Fibroblast of peridontal ligament (primary cell): ENCODE measurements around the gene ENOX1.

Experiments
- DNase-seq: peaks from one replicate; pipeline ENCODE4 v3.0.0-alpha.2; 2010; ENCODE audit errors: extremely low read depth

ENOX1 gene

DNA sequence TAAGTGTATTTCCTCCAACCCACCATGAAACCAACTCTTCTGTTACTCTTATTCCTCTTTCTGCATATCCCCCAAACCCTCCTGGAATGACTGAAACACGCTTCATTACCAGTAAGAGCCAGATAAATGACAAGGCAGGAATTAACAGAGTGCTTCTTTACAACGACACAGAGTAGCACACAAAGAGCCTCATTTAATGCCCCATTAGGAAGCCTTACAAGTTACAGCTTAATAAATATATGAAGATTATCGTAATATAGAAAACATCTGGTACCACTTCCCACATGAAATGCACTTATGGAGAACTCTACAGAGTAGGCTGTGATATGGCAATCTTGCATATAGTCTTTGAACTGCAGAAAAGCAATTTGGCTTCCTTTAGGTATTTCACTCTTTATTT, 116.8 kb downstream of the ENOX1 start:
- no peak for DNase-seq

DNA sequence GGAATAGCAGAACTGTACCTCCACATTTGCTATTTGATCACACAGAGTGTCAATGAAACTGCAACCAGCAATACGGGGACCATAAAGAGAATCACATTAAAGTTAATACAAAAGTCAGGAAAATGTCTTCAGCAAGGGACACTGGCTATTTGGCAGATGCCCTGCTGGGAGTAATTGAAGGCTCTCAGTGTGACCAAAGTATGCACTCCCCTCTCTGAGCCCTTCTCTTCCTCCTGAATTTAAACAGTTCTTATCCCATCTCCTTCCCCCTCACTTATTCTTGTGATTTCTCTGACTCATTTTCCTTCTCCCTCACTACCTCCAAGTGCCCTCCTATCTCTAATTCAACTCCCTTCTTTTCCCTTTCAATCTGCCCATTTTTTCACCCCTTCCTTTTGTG, 117.7 kb downstream of the ENOX1 start:
- no peak for DNase-seq

DNA sequence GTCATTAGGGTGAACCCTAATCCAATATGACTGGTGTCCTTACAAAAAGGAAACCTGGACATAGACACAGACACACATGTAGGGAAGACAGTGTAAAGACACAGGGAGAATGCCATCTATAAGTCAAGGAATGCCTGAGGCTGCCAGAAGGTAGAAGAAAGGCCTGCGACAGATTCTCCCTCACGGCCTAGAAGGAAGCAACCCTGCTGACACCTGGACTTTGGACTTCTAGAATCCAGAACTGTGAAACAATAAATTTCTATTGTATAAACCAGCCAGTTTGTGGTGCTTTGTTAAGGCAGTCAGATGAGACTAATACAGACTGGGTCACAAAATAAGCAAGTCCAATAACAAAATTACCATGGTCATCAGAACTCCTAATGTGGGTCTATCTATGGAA, 120.4 kb downstream of the ENOX1 start:
- no peak for DNase-seq

DNA sequence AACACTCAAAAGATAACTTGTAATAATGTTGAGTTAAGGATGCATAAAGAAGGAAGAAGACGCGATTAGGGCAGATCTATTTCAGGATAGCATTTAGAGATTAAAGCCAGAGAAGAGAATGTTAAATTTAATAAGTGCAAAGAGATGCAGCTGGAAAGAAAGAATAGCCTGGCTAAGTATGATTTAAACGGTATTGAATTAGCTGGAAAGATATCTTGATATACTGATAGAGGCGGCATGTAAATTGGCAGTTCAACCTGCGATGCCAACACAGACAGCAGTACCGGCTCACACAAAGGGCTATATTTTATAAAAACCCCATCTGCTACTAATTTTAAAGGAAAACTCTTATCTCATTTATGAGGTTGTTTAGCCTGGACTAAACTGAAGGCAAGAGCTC, 121.4 kb downstream of the ENOX1 start:
- no peak for DNase-seq

DNA sequence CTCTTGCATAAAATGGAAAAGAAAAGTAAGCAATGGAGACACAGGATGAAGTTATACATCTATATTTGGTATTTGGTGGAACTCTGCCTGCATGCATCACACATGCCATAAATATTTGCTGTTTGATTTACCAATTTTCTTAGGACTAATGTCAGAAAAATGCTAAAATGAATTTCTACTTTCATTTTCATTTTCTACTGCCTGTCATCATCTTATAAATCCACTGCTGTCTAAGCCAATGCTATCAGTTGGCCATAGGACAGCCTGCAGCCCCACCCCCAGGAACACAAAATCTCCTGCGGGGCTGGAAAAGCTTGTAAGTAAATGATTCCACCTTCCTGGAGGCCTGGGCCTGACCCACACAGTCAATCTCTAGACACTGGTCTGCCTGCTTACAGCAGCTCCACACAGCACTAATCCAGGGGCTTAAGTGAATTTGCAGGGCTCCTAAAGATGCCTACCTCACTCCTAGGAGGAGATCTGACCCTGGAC, 122.0 kb downstream of the ENOX1 start:
- DNase-seq, result peak; percentile 78

DNA sequence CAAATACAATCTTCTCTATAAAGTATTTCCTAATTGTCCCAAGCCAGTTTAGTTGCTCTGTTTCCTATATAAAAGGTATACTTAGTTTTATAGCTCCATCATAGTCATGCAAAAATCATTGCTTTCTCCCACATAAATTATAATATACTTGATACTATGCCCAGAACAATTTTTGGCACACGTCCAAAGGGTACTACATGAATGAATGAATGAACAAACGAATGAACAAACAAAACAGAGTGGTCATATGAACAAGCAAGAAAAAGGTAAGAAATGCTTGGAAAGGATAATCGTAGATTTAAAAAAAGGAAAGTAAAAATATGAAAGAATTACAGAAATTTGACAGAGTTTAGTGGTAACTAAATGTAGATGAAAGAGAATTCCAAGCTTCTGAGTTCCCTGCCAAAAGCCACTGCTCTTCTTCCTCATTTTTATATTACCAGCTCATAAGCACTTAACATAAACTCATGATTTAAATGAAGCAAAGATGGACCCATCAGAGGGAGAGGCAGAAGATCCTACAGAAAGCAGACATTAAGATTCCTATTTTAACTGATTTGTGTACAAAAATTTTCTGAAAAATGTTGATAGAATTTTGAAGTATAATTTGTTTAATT, 123.2 kb downstream of the ENOX1 start:
- peak; percentile 74 for DNase-seq

DNA sequence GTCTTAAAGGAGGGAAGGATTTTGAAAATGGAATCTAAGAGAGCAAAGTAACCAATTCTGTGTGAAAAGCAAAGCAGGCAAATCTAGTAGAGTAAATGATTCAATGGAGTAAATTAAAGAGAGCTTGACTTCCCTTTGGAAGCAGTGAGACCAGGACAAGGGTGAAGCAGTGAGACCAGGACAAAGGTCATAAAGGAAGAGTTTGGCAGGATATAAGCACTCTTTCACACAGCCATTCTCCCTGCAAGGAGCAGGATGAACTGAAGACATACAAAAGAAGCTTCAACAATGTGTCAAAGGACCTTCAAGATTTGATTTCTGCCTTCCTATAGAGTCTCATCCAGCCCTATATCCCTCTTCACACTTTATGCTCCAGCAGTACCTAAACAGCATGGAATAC, 123.8 kb downstream of the ENOX1 start:
- no peak for DNase-seq

DNA sequence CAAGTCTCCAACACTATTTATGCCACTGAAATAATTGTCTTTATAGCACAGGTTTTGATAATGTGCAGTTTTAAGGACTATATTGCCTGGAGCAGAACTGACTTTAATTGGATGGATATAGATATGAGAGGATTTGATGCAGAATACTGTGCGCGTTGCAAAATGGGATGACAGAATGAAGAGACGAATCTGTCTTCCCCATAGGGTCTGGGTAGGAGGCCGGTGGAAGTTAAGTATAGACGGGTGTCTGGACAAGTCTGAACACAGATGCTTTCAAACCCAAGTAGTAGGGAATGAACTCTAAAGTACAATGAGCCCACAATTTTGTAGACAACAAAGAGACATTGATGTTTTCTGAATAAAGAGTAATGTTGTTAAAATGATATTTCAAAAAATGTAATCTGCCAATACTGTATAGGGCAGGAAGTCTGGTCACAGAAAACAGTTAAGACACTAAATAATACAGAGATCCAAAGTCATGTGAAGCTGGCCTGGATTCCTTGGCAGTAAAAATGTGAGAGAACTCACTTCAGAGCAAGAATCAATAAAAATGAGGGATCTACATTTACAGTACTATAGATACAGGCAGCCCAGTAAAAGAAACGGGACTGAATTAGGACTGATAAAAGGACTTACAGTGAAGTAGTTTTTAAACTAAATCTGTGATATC, 125.5 kb downstream of the ENOX1 start:
- DNase-seq, result no peak

DNA sequence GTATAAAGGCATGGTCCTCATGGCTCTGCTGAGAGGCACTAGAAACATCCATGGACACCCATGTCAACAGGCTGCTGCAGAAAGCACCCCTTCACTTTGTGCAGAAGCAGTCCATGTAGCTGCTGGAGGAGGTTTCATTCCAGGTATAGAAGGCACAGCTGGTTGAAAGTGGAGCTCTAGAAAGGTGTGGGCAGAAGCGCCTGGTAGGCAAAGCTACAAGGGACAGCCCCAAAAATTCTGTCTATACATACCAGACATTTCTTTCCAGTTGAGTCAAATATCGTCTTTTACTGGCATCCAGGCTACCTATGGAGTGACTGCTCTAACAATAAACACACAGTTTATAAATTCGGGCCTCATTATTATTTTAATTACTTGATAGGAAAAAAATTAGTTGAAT, 129.3 kb downstream of the ENOX1 start:
- DNase-seq, result no peak

DNA sequence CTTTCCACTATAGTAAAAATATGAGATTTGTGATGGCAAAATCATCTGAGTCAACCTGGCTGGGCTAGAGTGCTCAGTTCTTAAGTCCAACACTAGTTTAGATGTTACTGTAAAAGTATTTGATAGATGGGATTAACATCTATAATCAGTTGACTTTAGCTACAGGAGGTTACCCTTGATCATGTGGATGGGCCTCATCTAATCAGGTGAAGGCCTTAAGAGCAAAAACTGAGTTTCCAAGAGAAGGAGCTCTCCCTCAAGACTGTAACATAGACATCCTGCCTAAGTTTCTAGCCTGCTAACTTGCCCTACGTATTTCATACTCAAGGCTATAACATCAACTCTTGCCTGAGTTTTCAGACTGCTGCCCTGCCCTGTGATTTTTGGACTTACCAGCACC, 132.8 kb downstream of the ENOX1 start:
- no peak for DNase-seq

DNA sequence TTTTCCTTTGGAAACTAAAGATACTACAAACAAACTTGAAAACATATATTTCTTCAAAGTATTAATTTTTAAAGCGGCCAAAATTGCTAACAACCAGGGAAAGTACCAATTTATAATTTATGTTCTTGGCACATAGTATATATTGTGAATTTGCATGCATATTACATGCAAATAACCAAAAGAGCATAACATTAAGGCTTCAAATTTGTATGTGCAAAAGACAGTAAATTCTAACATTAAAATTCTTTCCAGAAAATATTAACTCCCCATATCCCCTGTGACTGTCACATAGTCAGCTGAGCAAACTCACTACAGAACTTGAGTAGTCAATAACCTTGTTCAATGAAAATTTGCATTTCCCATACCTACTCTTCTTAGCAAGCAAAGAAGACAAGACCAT, 133.4 kb downstream of the ENOX1 start:
- no peak for DNase-seq

DNA sequence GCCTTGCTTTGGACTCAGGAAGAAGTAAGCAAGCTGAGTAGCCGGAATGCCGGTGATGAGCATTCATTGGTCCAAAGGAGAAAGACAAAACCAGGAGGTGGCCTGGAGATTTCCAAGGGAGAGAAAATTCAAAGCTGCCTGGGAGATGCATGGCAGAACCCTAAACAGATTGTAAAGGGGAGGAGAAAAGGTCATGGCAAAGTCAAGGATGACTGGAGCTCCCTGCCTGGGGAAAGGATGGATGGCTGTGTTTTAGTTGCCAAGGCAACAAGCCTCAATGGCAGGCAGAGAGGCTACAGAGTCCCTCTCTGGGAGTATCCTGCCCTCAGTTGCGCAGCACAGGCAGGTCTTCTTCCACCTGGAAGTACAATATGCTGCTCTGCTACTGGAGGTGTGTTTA, 134.0 kb downstream of the ENOX1 start:
- DNase-seq, result no peak

DNA sequence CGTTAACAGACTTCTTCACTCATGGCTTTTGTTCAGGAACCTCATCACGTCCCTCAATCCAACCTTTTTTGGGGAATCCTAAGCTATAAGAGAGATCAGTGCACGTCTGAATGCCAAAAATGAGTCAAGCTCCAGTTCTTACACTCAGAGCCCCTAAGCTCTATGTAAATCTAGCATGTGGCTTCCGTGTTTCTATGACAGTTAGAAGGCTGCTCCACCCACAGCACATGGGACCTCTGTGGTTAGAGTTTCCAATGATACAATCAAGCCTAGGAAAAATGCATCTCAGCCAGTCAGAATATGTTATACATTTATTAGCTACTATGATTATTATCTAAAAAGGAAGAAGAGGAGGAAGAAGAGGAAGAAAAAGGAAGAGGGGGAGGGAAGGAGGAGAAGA, 135.9 kb downstream of the ENOX1 start:
- DNase-seq, result no peak

DNA sequence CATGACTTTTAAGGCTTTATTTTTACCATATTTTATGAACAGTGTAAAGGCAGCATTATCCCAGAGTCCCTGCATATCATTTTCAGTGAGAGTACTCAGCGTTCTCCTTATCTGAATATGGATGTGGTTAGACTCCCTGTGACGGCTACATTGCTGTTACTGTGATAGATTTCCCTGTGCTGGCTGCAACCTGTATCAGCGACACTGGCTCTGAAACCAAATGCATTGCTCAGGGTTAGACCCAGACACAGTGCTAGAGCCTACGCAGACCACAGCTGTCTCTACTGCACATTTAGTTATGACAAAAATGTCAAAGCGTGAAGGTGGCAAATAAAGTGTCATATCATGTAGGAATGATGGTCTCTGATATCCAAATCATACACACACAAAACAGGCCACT, 138.0 kb downstream of the ENOX1 start:
- no peak for DNase-seq

DNA sequence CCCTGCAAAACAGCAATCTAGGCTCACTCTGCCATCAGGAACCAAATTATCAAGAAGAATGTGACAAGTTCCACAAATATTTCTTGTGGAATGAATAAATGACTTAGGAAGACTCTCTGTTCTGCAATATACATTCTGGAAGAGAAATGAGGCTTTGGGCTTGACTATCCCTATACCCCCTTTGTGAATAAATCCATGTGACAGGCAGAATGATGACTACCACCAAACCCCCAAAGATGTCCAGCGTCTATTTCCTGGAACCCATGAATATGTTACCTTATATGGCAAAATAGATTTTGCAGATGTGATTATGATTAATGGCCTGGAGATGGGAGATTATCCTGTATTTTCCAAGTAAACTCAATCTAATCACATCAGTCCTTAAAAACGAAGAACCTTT, 139.3 kb downstream of the ENOX1 start:
- DNase-seq, result no peak

DNA sequence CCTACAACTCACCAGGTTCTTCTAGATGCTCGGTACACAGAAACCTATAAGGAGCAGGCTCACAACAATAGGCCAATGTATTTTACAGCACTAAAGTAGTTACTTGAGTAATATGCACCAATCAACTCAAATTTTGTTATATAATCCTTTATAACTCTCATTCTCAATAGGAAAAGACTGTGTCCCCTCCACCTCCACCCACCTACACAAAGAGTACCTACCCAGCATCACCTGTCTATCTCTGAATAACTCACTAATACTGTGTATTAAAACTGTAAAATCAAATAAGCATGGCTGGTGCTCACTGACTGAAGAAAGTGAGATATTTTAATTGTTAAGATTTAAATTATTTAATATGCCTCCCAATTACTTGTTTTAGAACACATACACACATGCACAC, 146.3 kb downstream of the ENOX1 start:
- no peak for DNase-seq

DNA sequence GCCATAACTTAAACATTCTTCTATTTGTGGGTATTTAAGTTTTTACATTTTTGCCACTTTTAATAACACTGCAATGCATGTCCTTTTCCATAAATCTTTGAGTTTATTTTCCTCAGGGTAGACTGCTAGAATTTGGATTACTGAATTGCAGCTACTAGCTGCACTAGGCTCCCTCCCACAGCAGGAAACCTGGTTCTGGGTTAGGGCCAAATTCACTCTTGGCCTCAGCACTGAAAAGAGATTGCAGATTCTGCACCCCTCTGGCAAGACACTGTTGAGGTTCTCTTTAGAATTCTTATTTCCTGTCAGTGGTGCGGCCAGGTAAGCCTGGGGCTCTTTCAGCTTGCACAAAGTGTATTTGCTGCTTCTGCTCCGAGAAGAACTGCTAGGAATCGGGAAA, 155.7 kb downstream of the ENOX1 start:
- no peak for DNase-seq

DNA sequence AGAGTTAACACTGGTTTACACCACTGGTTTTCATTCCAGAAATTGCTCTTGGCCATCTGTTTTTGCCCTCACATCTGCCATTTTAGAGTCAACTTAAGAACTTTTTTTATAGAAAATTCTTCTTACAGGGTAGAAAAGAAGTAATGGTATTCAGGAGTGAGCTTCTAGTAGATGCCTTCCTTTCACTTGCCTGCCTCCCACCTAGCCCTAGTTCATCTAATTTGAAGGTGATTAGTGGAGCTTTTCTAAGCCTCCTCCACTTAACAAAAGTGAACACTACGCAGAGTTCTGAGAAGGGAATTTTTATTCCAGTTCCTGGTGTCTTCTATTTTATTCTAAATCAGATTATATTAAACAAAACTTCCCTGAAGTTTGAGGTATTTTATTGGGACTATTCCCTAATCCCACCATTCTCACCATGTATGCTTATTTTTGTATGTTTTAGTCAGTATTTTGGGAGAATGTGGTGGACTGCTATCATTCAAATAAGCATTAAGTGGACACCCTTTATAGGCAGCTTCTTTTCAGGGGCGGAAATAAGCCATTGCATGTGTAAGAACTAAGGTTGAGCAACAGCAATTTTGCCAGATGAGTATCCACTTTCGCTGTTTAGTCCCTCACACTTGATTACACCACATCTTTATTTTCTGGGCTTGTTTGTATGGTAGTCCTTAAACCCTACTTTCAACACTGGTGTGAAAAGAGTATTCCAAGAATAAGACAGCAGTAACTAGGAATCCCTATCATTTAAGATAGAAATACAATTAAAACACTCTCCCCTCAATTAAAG, 156.9 kb downstream of the ENOX1 start:
- DNase-seq, result peak; percentile 44

DNA sequence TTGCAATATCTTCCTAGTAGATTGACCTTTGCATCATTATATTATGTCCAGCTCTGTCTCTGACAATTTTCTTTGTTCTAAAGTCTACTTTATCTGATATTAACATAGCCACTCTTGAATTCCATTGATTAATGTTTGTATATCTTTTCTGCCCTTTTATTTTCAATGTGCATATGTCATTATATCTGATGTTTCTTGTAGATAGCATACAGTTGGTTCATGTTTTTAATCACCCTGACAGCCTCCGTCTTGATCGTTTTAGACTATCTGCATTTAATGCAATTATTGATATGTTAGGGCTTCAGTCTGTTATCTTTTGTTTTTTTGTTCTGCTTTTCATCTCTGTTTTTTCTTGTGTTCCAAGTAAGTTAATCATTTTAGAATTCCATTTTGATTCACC, 159.8 kb downstream of the ENOX1 start:
- DNase-seq, result no peak

DNA sequence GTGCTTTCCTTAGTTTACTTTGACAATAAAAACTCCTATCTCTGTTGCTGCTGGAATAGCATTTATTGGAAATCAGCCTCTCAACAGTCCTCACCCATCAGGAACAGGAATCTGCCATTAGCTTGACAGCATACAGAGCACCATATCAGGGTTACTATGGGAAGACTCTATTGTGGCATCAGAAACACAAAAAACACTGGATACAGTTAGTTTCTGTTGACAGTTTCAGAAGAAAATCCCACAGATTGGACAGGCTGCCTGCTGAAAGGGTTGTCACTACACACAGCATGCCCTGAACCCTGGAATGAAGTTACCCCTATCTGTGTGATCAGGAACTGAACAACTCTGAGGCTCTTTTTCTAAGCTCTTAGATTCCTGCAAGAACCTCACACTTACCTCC, 172.7 kb downstream of the ENOX1 start:
- DNase-seq, result no peak

DNA sequence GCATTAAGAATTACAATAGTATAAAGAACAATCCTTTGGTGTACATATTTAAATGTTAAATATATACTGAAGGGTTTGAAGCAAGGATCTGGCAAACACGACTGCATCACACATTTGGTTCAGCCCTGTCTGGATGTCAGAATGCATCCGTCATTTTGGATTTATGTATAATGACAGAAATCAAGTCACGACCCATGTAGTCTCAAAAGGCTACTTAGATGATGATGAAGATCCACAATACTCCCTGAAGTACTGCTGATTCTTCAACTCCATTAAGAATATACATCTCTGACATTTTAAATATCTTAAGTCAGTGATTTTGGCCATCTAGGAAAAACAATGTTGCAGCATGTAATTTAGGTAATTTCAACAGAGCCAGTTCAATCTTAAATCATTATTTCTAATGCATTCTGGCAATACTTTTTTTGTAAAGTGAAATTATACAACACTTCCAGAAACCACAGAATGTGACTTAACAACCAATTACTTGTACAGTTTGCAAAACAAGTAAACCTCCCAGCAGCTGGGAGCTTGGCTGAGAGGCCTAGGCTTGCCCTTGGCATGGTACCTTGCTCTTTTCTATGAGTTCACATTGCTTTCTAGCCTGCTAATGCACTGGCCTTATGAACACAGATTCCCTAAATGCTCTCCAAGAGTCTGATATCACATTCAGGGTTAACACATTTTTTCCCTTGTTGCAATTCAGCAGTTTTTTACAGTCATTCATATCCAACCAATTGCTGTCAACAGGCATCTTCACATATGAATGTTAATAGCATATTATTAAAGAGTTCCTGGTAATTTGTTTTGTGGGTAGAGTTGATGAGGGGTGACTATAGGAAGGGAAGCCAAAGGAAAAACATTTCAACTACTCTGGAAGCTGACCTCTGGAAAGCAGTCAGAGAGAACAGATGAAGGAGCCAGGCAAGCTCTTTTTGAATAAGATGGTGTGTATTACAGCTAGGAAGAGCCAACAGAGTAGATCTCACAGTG, 175.2 kb downstream of the ENOX1 start:
- peak; percentile 15 for DNase-seq
